8988T (cell line): ENCODE data around the gene R3HDM4.
"Not testable (repeated sequence)": the region's sequence is repeated elsewhere in the genome, so short reads cannot be mapped to it uniquely, and the experiment has no call there.

Experiments used
- DNase-seq: peaks from one replicate; pipeline ENCODE4 v3.0.0; 2011

Gene R3HDM4

DNA sequence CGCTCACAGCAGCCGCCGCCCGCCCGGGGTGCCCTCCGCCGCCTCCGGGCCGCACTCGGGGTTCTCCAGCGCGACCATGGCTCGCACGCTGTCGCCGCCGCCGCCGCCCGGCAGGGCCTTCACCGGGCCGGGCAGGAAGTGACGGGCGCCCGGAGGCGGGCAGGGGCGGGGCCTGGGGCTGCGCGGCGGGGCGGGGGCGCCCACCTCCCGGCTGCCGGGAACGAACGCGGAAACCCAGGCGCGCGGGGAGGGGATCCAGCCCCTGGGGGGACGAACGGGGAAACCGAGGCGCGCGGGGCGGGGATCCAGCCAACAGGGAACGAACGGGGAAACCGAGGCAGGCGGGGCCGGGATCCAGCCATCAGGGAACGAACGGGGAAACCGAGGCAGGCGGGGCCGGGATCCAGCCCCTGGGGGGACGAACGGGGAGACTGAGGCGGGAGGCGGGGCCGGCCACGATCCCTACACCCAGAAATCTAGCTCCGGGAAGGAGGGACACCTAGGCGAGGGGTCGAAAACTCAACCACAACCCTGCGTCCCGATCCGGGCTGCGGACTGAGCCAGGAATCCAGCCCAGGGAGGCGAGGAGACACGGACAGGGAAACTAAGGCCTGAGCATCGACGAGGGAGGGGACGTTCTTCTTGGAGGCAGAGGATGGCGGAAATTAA lies at the start of gene R3HDM4:
Gene R3HDM4 (minus strand): TSS at position 140 of the 669 bp plus-strand sequence. CDS start 62 bp downstream, at position 78.
- DNase-seq, result peak; percentile 96

DNA sequence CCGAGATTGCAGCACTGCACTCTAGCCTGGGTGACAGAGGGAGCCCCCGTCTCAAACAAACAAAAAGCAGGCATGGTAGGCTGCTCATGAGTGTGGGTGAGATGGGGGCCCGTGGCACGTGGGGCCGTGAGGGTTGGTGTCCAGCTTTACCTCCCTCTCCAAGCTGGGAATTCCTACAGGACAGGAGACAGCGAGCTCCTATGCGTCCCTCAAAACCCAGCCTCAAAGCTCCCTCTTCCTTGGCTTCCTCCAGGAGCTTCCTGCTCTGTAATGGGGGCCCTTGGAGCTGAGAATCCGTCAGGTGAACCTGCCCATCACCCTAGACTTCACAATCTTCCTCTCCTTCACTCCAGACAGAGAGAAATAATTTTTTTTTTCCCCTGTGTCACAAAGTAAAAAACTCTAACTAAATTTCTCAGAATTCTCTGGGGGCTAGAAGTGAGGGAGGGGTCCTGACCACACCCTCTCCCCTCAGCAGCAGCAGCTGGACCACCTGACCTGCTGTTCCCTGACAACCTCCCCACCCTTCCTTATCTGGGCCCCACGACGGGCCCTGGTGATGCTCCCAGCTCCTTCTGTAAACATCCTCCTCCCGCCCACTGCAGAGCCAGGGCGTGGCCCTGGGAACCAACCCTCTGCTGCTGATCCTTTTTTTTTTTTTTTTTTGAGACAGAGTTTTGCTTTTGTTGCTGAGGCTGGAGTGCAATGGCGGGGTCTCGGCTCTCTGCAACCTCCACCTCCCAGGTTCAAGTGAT lies 49.0 kb upstream of the R3HDM4 start:
- no peak for DNase-seq

DNA sequence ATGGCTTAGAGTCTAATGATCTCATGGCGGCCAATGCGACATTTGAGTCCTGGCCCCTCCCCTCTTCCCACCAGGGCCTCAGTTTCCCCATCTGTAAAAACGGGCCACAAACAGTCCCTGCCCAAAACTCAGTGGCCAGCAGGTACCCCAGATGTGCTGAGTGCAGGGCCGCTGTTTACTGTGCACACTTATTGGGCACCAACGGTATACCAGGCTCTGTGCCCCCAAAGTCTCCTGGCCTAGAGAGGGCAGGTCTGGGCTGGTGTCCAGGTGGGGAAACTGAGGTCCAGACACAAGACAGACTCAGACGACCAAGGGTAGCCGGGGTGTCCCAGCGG lies 47.6 kb upstream of the R3HDM4 start:
- DNase-seq, result no peak

DNA sequence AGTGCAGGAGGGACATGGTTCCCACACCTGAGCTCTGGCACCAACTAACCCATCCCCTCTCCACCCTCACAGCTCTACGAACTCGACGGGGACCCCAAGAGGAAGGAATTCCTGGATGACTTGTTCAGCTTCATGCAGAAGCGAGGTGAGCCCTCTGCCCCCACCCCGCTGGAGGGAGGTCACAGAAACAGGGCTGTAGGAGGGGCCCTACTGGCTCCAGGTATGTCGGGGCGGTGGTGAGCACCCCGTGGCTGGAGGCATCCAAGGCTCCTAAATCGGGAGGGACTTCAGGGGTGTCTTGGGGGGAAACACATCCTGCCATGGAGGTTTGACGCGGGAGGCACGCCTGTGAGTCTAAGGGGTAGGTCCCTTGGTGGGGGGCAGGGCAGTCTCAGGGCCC lies 47.0 kb upstream of the R3HDM4 start:
- no peak for DNase-seq

DNA sequence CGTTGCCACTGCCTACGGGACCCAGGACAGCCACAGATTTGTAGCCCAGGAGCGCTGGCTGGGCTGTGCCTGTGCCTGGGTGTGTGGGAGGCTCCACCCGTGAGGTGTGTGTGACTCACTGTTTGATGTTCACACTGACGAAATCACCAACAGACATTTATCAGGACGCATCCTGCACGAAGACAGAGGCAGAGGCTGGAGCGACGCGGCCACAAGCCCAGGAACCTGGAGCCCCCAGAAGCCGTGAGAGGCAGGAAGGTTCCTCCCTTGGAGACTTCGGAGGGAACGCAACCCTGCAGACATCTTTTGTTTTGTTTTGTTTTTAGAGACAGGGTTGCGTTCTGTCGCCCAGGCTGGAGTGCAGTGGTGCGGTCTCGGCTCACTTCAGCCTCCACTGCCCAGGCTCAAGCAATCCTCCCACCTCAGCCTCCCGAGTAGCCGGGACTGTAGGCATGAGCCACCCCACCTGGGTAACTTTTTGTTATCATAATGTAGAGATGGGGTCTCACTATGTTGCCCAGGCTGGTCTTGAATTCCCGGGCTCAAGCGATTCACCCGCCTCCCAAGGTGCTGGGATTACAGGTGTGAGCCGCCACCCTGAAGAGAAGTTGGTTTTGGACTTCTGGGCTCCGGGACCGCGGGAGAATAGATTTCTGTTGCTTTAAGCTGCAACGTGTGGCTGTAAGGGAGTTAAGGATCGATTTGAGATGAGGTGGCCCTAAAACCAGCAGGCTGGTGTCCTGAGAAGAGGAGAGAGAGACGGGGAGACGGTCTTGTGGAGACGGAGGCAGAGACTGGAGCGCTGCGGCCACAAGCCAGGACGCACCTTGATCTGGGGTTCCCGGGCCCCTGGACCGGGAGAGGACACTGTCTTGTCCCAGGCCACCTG lies 46.2 kb upstream of the R3HDM4 start:
- no peak for DNase-seq

DNA sequence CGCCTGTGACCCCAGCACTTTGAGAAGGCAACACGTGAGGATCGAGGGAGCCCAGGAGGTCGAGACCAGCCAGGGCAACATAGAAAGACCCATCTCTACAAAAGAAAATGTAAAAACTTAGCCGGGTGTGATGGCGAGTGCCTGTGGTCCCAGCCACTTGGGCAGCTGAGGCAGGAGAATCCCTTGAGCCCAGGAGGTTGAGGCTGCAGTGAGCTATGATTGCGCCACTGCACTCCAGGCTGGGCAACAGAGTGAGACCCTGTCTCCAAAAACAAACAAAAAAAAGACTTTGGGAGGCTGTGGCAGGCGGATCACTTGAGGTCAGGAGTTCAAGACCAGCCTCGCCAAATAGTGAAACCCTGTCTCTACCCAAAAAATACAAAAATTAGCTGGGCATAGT lies 44.6 kb upstream of the R3HDM4 start:
- not testable (repeated sequence) for DNase-seq

DNA sequence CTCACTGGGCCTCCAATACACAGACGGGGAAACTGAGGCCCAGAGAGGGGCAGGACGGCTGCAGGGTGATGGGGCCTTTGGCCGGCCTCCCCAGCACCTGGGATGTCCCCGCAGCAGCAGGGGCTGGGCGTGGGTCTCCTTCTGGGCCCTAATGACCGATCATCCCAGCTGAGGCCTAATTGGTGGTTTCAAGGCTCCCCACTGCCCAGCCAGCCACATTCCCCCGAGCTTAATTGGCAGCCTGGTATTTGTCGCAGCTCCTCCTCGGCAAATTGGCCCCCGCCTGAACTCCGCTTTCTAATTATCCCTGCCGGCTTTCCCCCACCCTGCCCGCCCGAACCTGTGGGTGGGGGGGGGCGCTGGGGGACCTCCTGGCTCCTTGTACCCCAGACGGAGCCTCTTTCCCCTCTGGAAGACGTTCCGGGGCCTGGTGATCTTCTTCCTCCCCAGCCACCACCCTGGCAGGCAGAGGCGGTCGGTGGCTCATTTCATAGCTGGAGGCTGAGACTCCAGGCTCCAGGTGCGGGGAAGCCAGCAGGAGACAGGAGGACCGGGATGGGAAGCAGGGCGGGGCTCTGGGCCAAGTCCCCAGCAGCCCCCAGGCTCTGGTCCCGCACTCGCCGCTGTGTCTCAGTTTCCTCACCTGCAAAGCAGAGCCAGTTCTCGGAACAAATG lies 43.9 kb upstream of the R3HDM4 start:
- DNase-seq, result peak; percentile 83

DNA sequence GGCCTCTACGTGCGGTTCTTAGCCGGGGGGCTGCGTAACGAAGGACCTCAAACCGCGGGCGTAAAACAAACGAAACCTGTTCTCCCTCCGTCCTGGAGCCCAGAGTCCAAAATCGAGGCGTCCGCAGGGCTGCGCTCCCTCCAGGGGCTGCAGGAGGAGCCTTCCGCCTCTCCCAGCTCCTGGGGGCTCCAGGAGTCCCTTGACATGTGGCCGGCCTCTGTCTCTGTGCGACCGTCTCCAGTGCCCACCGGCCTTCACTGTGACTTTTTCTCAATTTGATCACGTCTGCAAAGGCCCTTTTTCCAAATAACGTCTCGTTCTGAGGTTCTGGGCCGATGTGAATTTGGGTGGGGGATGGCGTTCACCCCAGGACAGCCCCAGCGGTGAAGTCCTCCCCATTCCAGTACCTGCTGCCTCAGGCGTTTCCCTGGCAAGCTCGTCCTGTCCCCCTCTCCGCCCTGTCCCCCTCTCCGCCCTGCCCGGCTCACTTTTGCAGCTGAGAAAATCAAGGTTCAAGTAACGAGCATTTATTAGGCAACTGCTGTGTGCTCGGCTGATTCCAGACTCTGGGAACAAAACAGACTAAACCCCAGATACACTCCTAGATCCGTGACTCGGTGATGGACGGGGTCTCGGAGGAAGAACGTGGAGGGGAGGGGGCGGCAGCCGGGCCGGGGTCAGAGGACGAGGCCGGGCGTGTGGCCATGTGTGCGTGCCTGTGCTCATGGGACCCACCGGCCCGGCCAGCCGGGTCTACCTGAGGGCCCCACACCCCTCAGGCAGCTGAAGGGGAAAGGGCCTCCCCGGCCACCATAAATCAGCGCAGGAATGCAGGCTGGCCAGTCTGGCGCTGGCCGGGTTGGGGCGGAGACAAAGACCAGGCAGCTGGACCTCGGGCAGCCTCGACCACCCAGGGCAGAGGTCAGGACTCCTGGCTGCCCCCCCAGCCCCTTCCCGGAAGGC lies 43.1 kb upstream of the R3HDM4 start:
- DNase-seq, result no peak

DNA sequence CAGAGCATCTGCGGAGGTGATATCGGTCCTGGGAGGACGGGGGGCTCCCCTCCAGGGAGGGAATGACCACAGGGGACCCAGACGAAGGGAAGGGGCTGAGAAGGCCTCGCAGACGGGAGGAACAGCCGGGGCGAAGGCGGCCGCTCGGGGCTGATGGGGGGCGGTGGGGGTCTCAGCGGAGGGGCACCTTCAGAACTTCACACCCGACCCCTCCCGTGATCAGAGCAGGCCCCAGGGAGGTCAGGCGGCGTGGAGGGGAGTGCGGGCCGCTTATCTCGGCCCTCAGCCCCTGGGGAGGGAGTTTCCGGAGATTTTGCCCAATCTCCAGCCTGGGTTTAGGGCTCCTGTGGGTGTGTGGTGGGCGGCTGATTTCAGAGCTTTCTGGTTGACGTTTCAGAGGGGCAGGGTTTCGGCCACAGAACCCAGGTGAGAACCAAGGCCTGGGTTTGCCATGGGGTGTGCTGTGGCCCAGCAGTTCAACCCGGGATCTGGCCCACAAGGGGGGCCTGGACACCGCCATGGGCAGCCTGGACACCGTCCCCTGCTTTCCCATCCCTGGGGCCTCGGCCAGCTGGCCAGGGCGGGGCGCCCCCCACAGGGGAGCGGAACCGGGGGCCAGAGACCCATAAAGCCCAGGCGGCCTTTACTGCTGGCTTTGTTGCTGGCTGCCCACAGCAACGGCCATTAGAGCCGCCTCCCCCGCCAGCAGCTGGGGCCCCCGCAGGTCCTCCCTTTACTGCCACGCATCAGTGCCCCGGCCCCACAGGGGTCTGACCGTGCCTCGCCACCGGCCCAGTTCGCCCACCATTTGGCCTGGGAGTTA lies 41.9 kb upstream of the R3HDM4 start:
- no peak for DNase-seq

DNA sequence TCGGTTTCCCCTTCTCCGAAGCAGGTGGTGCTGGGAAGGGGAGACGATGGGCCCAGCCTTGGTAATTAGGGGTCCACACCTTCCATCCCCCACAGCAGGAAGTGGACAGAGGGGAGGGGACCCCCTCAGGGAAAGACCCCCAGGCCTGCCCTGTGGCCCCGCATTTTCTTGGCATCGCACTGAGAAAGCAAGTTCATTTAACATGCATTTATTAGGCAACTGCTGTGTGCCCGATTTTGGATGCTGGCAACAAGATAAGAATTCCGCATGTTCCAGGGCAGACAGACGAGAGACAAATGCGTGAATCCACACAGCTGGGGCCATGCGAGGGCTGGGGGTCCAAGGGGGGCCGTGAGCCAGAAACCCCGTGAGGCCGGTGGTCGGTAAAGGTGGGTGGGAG lies 41.3 kb upstream of the R3HDM4 start:
- DNase-seq, result no peak

DNA sequence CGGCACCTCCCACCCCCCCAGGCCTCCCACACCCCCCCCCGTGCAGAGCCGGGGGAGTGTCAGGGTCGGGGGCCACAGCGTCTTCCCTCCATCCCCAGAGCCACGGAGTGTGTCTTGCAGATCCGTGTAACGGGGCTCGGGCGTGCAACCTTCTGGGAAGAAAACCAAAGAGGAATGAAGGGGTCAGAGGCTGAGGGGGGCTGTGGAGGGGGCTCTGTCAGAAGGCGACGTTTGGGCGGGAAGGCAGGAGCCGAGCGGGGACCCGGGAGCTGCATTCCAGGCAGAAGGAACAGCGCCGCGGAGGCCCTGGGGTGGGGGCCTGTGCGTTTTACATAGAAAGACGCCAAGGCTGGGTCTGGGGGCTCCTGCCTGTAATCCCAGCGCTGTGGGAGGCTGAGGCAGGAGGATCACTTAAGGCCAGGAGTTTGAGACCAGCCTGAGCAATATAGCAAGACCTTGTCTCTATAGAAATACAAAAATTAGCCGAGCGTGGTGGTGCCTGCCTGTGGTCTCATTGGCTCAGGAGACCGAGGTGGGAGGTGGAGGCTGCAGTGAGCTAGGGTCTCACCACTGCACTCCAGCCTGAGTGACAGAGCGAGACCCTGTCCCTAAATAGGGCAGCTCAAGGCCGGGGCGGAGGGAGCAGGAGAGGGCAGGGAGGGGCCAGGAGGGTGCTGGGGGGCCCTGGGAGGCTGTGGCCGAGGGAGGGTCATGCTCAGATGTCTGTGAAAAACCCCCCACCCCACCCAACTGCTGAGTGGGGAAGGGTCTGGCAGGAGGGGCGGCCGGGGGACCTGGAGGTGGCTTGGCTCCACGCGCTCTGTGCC lies 40.6 kb upstream of the R3HDM4 start:
- no peak for DNase-seq

DNA sequence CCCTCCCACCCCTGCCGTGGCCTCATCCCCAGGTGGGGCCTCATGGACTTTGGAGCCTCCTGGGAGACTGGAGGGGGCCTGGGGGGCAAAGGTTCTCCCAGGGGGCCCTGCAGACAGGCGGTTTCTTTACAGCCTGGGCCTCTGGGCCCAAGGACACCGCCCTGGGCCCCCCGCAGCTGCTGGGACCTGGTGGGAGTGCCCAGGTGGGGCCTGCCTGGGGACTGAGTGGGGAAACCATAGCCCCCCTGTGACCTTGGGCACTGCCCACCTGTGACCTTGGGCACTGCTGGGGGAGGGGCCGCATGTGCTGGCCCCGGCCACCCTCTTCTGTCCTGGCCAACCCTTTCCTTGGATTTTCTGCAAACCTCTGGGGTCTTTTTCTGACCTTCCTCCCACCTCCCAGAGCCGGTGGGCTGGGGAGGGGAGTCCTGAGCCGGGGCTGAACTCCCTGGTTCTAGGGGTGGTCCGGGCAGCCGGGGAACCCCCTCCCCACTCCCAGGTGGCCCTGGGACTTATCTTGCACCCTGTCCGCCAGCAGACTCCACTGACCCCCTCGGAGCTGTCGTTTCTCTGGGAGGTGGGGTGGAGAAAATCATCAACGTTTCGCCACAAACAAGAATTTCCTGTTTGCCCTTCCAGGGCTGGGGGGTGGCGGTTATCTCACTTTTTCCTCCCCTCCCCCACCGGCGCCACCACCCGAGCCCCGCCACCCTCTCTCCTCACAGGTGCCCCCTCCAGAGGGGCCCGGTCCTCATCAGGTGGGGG lies 39.8 kb upstream of the R3HDM4 start:
- DNase-seq, result no peak

DNA sequence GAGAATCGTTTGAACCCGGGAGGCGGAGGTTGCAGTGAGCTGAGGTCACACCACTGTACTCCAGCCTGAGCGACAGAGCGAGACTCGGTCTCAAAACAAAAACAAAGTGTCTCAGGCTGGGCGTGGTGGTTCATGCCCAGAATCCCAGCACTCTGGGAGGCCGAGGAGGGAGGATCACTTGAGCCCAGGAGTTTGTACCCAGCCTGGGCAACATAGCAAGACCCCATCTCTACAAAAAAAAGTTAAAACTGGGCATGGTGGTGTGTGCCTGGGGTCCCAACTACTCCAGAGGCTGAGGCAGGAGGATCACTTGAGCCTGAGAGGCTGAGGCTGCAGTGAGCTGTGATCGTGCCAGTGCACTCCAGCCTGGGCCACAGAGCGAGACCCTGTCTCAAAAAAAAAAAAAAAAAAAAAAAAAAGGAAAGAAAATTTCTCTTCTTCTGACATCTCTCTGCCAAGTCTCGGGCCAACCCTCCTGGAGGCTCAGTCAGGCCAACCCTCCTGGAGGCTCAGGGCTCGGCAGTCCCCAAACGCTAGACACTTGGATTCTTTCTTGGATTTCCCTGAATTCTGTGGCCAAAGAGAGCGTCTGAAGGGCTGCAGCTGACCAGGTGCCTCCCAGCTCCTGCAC lies 39.1 kb upstream of the R3HDM4 start:
- no peak for DNase-seq

DNA sequence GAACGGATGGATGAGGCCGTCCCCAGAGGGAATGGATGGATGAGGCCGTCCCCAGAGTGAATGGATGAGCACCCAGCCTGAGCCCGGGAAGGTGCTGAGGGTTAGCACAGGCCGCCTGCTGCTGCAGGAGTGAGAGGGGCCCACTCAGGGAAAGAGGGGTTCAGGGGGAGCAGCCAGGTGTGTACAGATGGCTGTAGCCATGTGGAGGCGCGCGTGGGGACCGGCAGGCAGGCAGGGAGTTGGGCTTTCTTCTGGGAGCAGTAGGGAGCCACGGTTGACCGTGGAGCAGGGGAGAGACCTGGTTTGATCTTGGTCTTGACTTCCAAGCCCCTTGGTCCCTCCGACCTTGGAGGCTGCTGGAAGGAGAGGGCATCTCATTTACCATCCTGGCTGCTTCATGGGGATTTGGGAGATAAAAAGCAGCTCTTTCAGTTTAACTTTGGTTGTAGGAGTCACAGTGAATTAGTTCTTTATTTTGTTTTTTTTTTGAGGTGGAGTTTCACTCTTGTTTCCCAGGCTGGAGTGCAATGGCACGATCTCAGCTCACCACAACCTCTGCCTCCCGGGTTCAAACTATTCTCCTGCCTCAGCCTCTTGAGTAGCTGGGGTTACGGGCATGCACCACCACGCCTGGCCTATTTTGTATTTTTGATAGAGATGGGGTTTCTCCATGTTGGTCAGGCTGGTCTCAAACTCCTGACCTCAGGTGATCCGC lies 37.5 kb upstream of the R3HDM4 start:
- no peak for DNase-seq

DNA sequence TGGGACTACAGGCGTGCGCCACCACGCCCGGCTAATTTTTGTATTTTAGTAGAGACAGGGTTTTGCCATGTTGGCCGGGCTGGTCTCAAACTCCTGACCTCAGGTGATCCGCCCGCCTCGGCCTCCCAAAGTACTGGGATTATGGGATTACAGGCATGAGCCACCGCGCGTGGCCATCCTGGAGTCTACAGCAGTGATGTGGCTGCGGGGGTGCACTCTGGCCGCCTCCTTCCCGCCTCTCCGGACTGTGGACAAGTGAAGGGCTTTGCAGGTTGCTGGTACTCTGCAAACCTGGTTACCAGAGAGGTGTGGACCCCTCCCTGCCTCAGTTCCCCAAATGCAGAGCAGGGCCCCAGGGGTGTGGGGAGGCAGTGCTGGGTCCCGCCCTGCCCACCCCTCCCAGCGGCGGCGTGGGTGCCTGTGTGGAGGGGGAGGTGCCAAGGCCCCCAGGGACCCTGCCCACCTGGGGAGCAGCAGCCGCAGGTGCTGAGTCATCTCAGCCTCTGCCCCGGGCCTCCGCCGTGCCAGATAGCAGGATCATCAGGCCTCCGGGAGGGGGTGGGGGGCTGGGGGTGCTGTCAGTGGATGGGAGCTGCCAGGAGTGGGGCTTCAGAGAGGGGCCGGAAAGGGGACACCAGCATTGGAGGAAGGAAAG lies 36.0 kb upstream of the R3HDM4 start:
- DNase-seq, result no peak

DNA sequence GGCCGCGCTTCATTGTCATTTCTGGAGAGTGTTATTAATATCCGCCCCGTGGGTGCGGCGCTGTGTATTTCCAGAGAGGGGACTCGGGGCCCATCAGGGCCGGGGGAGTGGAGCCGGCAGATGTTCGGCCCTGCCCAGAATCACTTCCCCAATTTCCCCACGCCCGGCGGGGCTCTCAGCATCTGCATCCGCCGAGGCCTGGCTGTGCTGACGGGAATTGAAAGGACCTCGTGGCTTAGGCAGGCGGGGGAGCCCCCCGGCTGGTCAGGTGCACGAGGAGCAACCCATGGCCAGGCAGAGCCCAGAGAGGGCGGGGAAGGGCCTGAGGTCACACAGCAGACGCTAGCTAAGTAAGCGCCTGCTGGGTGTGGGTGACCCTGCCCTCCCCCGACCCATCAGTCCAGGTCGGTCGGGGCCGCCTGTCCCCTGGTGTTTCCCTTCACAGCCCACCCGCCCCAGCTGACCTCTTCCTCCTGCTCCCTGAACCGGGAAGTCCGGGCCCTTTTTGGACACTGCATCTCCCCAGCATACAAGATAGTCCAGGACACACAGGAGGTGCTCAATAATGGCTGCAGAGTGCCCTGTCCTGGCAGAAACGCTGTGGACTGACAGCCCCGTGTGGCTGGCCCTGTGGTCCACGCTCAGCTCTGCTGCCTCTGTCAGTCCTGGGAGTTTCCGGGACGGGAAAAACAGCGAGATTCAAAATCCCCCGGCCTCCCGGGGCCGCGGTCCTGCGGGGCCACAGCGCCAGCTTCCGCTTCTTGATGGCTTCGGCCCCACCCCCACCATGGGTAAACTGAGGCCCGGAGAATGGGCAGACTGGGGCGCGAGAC lies 34.9 kb upstream of the R3HDM4 start:
- no peak for DNase-seq
